Measurements from ENCODE around the gene NUAK1.

DNA sequence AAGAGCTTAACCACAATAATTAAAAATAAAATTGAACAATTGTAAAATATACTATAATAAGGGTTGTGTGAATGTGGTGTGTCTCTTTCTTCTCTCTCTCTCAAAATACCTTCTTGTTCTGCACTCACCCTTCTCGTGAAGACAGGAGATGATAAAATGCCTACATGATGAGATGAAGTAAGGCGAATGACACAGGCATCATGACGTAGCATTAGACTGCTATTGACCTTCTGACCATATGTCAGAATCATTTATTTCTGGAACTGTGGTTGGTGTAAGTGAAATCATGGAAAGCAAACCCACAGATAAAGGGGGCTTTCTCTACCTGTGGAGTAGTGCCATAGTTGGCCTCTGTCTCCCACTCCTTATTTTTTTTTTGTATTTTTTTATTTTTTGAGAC is 37.8 kb upstream of the NUAK1 start:
- TF ChIP-seq, protein P1, sequence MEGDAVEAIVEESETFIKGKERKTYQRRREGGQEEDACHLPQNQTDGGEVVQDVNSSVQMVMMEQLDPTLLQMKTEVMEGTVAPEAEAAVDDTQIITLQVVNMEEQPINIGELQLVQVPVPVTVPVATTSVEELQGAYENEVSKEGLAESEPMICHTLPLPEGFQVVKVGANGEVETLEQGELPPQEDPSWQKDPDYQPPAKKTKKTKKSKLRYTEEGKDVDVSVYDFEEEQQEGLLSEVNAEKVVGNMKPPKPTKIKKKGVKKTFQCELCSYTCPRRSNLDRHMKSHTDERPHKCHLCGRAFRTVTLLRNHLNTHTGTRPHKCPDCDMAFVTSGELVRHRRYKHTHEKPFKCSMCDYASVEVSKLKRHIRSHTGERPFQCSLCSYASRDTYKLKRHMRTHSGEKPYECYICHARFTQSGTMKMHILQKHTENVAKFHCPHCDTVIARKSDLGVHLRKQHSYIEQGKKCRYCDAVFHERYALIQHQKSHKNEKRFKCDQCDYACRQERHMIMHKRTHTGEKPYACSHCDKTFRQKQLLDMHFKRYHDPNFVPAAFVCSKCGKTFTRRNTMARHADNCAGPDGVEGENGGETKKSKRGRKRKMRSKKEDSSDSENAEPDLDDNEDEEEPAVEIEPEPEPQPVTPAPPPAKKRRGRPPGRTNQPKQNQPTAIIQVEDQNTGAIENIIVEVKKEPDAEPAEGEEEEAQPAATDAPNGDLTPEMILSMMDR (IDR thresholded peaks at IDR 0.05; ENCODE audit: low read depth, low read length, poor library complexity, severe bottlenecking) = no peak
- TF ChIP-seq EZH2phosphoT487 (IDR thresholded peaks at IDR 0.05; ENCODE audit: borderline replicate concordance, low read length) = no peak

Measured in DOHH2 (cell line).